Measurements from ENCODE around the gene CDK2AP2.

CDK2AP2 gene

DNA sequence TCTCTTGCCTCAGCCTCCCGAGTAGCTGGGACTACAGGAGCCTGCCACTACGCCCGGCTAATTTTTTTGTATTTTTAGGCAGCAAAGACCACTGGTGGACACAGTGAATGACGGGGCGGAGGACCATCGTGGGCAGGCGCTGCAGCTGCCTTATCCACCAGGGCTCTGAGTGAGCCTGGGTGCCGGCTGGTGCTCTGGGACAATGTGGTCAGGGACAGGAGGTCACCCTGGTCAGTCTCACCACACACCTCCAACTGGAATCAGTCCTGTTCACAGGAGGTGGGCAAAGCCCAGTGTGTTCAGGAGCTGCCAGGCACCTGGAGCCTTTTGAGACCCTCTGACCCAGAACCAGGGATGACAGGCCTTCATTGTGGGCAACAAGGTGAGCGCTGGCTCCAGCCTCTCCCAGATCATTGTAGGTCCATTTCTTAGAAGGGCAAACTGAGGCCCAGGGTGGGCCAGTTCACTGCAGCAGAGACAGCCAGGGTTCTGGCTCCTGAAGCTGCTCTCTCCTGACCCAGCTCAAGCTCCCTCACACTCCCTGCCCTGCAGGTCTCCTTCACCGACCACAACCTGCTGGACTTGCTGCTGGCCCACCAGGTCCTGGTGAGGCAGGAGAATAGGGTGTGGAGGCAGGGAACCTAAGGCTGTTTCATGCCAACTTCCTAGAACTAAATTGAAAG is 31.0 kb upstream of the CDK2AP2 start:
- no peak for TF ChIP-seq CTCF (IDR thresholded peaks at IDR 0.05; ENCODE audit: insufficient read depth, low read depth, low read length, missing control alignments)
- no peak for DNase-seq (ENCODE audit: low read depth)
- no peak overlapping the region for H3K4me3 ChIP-seq (ENCODE audit: low read depth, low read length)

DNA sequence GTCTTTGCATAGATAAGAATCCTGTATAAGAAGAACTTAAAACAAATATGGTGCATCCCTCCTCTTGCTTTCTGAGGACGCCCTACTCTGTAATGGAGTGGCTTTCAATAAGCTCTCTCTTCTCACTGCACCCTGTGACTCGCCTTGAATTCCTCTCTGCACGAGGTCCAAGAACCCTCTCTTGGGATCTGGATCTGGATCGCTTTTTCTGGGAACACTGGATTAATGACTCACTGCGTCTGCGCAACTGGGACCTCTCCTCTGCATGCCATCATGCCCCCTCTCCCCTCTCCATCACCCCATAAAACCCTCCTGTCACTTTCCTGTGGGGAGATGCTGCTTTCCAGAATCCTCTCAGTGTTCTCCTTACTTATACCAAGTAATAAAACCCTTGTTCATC is 30.3 kb upstream of the CDK2AP2 start:
- no peak for DNase-seq (ENCODE audit: low read depth)
- TF ChIP-seq CTCF (IDR thresholded peaks at IDR 0.05; ENCODE audit: insufficient read depth, low read depth, low read length, missing control alignments) = no peak
- H3K4me3 ChIP-seq (ENCODE audit: low read depth, low read length) = no peak overlapping the region

DNA sequence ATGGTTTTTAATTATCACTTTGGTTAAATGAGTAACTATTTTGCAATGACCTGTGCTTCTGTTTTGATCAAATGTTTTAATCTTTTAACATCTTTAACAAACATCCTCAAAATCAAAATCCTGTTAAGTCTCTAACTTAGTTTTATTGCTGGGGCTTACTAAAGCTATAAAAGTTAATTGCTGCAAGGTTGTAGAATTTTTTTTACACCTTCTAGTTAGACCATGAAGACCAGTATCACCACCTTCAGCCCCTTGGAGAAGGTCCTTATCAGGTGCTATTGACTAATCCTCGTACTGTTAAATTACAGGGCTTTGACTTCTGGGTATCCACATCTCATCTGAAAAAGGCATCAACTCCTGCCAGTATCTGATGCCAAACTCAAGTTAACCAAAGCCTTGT is 27.6 kb upstream of the CDK2AP2 start:
- TF ChIP-seq CTCF (IDR thresholded peaks at IDR 0.05; ENCODE audit: insufficient read depth, low read depth, low read length, missing control alignments) = no peak
- DNase-seq (ENCODE audit: low read depth) = no peak
- H3K4me3 ChIP-seq (ENCODE audit: low read depth, low read length) = no peak overlapping the region

DNA sequence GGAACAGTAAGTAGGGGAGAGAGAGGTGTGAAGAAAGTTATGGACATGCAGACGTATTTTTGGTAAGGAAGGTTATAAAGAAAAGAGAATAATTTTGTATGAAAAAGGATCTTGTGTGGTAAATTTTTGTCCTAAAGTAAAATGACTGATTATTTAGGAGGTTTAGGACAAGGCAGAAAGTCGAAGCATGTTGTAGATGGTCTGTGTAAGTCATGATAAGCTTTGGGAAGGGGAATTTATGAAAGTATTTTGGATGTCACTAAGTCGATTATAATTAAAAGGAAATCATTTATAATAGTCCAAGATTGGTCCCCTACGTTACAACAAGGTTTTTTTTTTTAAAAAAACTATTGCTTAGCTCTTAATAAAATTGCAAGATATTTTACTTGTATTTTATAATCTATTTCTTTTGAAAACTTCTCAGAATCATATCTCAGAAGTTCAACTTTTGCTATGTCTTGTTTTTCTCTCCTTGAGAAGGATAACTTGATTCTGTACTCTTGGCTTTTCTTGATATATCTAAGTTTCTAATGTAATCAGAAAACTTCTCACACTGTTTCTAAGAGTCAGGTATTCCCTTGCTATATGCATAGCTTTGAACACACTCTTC is 26.2 kb upstream of the CDK2AP2 start:
- no peak for TF ChIP-seq CTCF (IDR thresholded peaks at IDR 0.05; ENCODE audit: insufficient read depth, low read depth, low read length, missing control alignments)
- H3K4me3 ChIP-seq (ENCODE audit: low read depth, low read length) = no peak overlapping the region
- no peak for DNase-seq (ENCODE audit: low read depth)

DNA sequence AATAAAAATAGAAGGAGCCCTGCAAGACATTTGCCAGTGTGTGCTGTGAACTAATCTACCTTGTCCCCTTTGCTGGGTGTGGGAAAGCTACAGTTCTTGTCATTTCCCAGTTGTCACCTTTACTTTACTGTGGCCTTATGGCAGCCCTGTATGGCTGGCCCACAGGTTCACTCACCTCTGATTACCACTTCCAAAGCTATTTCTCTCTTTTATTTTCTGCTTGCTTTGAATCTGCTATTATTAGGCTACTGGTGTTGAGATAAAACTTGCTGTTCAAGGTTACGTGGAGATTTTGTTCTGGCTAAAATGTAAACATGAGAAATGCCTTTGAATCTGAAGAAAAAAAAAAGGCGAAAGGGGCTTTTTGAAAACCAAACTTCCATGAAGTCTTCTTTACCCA is 24.9 kb upstream of the CDK2AP2 start:
- TF ChIP-seq CTCF (IDR thresholded peaks at IDR 0.05; ENCODE audit: insufficient read depth, low read depth, low read length, missing control alignments) = no peak
- no peak for DNase-seq (ENCODE audit: low read depth)
- no peak overlapping the region for H3K4me3 ChIP-seq (ENCODE audit: low read depth, low read length)

- H3K4me3 ChIP-seq (ENCODE audit: low read depth, low read length) = no peak overlapping the region
- DNase-seq (ENCODE audit: low read depth) = no peak
- no peak for TF ChIP-seq CTCF (IDR thresholded peaks at IDR 0.05; ENCODE audit: insufficient read depth, low read depth, low read length, missing control alignments)
Measured at GRCh38 chr11:67530282-67530592, 22.3 kb upstream of the CDK2AP2 start.

GRCh38 chr11:67528376-67528775 is 20.4 kb upstream of the CDK2AP2 start:
- H3K4me3 ChIP-seq (ENCODE audit: low read depth, low read length) = no peak overlapping the region
- DNase-seq (ENCODE audit: low read depth) = no peak
- TF ChIP-seq CTCF (IDR thresholded peaks at IDR 0.05; ENCODE audit: insufficient read depth, low read depth, low read length, missing control alignments) = no peak
